ENCODE results near the gene AUTS2.
A peak's percentile ranks its signal among the peaks of the same experiment; 100 is the strongest.

Gene AUTS2

GRCh38 chr7:69598081-69598486 lies at the start of gene AUTS2:
AUTS2 (plus strand) TSS chr7:69598475; CDS start chr7:69599654, 1,179 bp downstream.
- peak; percentile 86 for DNase-seq

- DNase-seq = no peak
Measured at GRCh38 chr7:69550991-69551390, 47.3 kb upstream of the AUTS2 start.

- no peak for DNase-seq
Measured at GRCh38 chr7:69553190-69553589, 45.1 kb upstream of the AUTS2 start.

- no peak for DNase-seq
Measured at GRCh38 chr7:69561266-69561960, 36.9 kb upstream of the AUTS2 start.

GRCh38 chr7:69564454-69565417 lies 33.5 kb upstream of the AUTS2 start:
- DNase-seq = peak; percentile 51

- no peak for DNase-seq
Measured at GRCh38 chr7:69567800-69568199, 30.5 kb upstream of the AUTS2 start.

- DNase-seq = no peak
Measured at GRCh38 chr7:69568266-69568665, 30.0 kb upstream of the AUTS2 start.

- no peak for DNase-seq
Measured at GRCh38 chr7:69575651-69576050, 22.6 kb upstream of the AUTS2 start.

GRCh38 chr7:69577221-69577620 lies 21.1 kb upstream of the AUTS2 start:
- peak; percentile 11 for DNase-seq

- no peak for DNase-seq
Measured at GRCh38 chr7:69585169-69585568, 13.1 kb upstream of the AUTS2 start.

- DNase-seq = no peak
Measured at GRCh38 chr7:69586321-69586720, 12.0 kb upstream of the AUTS2 start.

GRCh38 chr7:69588773-69589172 lies 9.5 kb upstream of the AUTS2 start:
- no peak for DNase-seq

- no peak for DNase-seq
Measured at GRCh38 chr7:69591805-69592204, 6.5 kb upstream of the AUTS2 start.

GRCh38 chr7:69593511-69593910 lies 4.8 kb upstream of the AUTS2 start:
- DNase-seq = no peak

GRCh38 chr7:69595415-69595814 lies 2.9 kb upstream of the AUTS2 start:
- DNase-seq = no peak

- DNase-seq = no peak
Measured at GRCh38 chr7:69596056-69596455, 2.2 kb upstream of the AUTS2 start.

- no peak for DNase-seq
Measured at GRCh38 chr7:69596723-69597277, 1.5 kb upstream of the AUTS2 start.

- no peak for DNase-seq
Measured at GRCh38 chr7:69597278-69598076, 798 bp upstream of the AUTS2 start.

GRCh38 chr7:69598487-69599285 lies 411 bp downstream of the AUTS2 start:
- DNase-seq = no peak

- no peak for DNase-seq
Measured at GRCh38 chr7:69599286-69599954, 1.1 kb downstream of the AUTS2 start.

GRCh38 chr7:69599955-69600709 lies 1.9 kb downstream of the AUTS2 start:
- no peak for DNase-seq
